Right kidney (tissue), 1 donor: ENCODE measurements around the gene ERN2.
"Not testable (repeated sequence)": the region's sequence is repeated elsewhere in the genome, so short reads cannot be mapped to it uniquely, and the experiment has no call there.

Source experiments
- DNase-seq: peaks from one replicate; pipeline ENCODE4 v3.0.0-alpha.2; 2016

Gene ERN2

DNA sequence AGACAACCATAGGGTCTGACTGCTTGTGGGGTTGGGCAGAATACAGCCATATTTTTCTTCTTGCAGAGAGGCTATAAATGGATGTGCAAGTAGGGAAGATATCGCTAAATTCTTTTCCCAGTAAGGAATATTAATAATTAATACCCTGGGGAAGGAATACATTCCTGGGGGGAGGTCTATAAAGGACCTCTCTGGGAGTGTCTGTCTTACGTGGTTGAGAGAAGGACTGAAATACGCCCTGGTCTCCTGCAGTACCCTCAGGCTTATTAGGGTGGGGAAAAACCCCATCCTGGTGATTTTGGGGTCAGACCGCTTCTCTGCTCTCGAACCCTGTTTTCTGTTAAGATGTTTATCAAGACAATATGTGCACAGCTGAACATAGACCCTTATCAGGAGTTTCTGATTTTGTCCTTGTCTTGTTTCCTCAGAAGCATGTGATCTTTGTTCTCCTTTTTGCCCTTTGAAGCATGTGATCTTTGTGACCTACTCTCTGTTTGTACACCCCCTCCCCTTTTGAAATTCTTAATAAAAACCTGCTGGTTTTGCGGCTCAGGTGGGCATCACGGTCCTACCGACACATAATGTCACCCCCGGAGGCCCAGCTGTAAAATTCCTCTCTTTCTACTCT, 9.7 kb upstream of the ERN2 start:
- not testable (repeated sequence) for DNase-seq

DNA sequence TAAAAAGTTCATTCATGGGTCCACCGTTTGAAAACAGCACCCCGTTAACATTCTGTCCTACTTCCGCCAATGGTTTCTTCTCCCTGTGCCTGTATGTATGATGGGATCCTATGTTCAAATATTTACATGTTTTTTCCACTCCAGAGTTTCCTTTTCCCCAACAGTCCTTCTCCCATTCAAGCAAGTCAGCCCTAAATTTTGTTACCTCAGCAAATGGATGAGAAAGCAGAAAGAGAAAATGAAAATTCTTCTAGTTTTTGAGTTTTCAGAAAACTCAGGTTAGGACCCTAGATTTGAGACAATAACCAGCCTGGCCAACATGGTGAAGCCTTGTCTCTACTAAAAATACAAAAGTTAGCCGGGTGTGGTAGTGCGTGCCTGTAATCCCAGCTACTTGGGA, 3.5 kb upstream of the ERN2 start:
- no peak for DNase-seq

DNA sequence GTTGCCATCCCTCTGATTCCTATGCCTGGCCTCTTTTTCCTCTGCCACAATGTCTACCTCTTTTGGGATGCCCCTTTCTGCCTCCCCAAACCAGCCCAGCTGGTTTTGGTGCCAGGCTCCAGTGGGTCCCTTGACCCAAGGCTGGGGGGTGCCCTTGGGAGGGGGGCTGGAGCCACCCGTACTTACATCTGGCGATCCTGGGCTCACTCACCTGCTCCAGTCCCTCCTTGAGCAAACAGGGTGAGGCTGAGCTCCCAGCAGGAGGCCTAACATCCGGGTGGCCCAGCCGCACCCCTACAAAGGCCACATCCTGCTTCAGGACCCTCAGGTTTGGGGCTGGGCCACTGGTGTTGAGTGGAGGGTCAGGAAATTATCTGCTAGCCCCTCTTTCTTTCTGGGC, 1.2 kb downstream of the ERN2 start:
- no peak for DNase-seq

DNA sequence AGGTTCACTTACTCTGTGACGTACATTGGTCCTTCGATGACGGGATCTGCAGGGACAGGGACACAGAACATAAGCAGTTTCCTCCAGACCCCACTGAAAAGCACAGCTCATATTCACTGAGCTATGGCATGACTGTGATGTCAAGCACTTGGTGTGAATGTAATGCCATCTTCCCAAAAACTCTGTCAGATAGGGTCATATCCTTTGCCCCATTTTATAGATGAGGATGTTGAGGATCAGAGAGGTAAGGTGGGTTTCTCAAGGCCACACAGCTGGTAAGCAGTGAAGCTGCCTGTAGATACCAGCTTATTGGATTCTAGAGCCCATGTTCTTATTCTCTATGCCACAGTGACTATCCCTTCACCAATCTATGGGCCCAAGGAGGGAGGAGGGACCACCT, 2.5 kb downstream of the ERN2 start:
- no peak for DNase-seq

DNA sequence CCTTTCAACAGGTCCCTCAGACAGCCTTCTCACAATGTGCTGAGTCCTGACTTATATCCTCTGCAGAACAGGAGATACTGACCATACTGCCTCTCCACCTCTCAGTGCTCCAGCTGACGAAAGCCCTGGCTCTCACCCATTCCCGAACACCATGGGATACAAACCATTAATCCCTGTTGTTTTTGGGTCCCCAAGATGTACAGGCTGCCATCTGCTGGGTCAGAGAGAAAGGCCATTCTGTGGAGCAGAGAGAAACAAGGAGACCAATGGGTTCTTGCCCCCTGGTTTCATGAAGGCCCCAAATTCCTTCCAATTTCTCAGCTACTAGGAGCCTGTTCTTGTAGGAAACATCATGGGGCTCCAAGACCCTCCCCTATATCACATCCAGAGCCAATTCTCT, 3.0 kb downstream of the ERN2 start:
- no peak for DNase-seq

DNA sequence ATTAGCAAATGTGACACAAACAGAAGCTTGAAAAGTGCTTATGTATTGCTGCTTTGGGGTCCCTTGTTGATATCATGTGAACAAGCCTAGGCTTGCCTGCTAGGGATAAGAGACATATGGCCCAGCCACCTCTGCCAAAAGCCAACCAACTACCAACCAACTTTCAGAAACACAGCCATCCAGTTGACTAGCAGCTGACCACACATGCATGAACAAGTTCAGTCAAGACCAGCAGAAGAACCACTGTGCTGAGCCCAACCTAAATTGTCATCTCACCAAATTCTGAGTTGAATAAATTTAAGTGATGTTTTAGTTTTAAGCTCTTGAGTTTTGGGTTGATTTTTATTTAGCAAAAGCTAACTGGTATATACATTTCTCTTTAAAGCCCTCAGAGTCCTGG, 3.5 kb downstream of the ERN2 start:
- no peak for DNase-seq

DNA sequence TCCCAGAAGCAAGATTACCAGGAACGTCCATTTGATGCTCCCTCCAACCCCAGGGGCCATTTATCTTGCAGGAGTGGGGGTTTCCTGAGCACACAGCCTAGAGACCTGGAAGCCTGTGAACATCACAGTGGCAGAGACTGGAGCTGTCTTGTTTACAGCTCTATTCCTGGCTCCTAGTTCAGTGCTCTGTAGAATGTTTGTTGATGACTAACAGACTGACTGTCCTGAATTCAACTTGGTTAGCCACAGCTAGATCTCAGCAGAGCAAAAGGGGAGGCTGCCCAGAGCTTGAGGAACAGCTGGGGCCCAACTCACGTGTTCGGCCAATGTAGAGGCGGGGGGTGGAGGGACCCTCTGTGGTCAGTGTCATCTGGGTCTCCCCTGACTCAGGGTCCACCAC, 6.6 kb downstream of the ERN2 start:
- no peak for DNase-seq

DNA sequence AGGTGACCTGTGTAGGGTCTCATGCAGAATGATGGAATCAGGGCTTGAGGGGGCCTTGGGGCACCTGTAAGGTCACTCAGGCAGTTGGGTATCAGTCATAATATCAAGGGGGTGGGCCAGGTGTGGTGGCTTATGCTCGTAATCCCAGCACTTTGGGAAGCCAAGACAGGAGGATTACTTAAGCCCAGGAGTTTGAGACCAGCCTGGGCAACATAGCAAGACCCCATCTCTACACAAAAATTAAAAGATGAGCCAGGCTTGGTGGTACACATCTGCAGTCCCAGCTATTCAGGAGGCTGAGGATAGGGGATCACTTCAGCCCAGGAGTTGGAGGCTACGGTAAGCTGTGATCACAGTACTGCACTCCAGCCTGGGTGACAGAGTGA, 7.5 kb downstream of the ERN2 start:
- DNase-seq: no peak

DNA sequence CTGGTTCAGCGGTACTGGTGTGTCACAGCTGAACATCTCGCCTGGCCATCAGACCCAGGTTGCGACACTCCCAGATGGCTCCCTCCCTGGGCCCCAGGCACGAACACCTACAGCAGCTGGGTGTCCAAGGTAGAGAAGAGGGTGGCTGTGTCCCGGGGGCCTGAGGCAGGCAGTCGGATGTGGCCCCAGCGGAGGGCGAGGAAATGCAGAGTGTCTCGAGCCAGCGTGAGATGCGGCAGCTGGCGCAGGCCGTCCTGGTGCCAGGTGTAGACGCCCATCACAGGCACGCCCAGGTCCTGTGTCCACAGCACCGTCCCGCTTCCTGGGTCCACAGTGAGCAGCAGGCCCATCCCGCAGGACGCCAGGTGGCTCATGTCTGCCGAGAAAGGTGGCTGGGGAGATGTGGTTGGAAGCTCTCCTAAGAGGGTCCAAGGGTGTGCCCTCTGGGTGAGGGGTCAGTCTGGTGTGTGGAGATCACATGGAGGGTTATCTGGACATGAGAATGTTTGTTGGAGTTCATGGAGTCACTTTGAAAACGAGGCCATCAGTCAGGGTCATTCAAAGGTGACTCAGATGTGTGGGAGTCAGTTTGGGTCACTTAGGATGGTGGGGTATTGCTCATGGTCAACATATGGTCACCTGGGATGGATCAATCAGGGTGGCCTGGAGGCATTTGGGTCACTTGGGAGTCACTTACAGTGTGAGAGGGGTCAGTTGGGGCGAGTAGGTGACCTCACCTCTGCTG, 8.1 kb downstream of the ERN2 start:
- no peak for DNase-seq

DNA sequence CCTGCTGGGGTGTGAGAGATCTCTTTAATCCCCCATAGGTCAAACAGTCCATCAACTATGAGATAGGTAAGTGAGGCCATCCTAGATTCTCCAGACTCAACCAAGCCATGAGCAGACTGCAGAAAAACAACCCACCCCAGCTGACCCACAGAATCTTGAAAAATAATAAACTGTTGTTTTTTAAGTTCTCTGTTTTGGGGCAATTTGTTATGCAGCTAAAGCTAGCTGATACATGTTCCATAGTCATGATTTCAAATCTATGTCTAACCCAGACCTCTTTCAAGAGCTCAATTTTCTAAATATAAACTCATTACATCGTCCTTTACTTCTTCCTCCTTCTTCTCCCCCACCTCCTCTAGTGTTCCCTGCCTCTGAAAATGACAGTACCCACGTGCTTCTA, 10.1 kb downstream of the ERN2 start:
- no peak for DNase-seq

DNA sequence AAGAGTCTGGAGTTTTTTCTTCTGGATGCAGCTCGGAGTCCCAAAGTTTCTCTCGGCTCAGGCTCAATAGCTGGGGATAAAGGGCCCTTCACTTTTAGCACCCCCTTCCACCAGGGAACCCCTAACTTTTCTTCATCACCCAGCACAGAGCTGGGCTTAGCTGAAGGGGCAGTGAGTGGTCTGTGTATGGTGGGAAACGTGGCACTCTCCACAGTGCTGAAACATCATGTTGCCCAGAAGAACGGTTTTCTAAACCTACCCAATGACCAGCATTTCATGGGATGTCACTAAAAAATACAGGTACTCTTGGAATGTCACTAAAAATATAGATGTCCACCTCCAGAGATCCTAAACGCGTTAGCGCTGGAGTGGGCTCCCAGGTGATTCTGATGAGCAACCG, 12.0 kb downstream of the ERN2 start:
- DNase-seq: no peak

DNA sequence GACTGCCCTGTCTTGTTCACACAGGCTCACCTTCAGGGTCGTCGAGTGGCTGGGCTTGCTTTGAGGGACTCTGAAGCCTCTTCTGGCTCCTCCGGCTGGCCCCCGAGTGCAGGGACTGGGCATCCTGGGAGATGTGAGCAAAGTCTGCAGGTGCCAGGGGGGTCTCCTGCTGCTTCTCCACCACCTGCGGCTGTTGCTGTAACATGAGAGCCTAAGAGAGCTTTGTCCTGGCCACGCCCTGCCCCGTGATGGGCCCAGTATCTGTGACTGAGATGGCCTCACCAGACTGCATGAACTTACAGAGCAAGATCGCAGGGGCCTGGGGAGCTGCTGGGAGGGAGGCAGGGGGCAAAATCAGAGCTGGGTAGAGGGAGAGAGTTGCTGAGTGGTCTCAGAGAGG, 12.5 kb downstream of the ERN2 start:
- no peak for DNase-seq

DNA sequence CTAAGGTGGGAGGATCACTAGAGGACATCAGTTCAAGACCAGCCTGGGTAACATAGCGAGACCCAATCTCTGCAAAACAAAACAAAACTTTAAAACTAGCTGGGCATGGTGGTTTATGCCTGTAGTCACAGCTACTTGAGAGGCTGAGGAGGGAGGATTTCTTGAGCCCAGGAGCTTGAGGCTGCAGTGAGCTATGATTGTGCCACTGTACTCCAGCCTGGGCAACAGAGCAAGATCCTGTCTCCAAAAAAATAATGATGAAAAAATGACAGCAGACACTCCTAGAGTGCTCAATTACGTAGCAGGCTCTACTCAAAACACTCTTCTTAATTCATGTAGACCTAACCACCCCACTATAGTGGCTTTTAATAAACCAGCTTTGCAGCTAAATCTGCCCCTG, 12.9 kb downstream of the ERN2 start:
- DNase-seq: no peak

DNA sequence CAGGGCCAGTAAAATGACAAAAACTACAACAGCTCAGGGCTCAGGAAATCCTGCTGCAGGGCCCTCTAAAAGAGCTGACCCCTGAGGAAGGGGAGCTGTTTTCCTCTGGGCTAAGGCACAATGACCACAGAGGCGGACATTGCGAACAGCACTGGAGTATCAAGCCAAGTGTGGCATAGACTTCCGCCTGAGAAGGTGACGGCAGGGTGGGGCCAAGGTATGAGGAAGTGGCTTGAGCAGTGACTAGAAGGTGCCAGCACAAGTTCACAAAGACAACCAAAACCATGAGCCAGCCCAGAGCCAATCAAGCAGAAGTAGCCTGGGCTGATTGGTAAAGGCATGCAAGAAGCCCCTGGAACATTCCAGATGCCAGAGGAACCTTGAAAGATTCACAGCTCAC, 13.9 kb downstream of the ERN2 start:
- DNase-seq: no peak

DNA sequence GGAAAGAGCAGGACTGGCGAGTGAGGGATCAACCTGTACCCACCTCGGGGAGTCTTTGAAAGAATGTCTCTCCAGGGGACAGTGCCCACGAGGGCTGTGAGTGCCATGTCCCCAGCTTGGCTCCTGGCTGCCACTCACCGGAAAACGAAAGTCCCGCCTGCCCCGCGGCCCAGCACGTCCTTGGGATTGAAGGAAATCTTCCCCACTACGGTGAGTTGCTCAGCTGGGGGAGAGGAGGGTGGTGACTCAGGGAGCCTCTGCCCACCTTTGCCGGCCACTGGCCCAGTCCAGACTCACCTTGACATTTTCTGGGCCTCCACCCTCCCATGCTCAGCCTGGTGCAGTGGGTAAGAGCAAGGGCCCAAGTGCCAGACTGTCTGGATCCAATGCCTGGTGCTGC, 17.3 kb downstream of the ERN2 start:
- DNase-seq: no peak

DNA sequence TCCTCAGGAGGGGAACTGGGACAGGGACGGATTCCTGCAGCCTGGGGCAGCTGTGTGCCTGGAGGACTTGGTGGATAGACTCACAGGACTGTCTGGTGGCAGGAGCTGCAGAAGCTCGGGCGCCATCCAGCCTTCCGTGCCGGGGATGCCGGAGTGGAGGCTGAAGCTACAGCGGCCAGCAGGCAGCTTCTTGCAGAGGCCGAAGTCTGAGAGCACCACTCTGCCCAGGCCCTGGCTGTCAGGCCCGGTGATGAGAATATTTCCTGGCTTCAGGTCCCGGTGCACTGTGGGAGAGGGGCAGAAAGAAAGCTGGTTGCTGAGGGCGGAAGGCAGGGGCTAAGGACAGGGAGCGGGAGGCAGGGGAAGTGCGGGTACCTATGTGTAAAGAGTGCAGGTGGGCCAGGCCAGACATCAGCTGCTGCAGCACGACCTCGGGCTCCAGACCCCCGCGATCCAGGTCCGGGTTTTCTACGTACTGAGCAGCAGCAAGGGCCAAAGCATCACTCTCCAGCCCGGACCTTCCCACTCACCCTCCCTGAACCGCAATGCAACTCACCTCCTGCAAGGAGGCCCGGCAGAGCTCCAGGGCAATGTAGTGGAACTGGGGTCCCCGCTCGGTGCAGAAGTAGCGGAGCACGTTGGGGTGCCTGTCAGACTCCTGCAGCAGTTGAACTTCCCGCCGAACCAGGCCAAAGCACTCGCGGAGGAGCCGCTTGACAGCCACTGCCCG, 18.2 kb downstream of the ERN2 start:
- DNase-seq: peak; percentile 68

DNA sequence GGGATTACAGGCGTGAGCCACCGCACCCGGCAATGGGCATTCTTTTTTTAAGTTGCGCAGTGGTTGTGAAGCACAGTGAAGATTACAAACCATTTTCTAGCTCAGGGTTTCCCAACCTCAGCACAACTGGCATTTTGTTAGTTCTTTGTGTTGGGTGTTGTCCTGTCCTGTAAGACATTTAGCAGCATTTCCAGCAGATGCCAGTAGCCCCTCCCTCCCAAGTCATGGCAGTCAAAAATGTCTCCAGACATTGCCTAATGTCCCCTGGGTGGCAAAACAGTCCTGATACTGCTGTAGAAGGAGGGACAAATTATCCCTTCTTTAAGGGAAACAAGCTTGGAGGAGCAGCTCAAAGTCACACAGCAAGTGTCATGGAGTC, 18.8 kb downstream of the ERN2 start:
- no peak for DNase-seq

DNA sequence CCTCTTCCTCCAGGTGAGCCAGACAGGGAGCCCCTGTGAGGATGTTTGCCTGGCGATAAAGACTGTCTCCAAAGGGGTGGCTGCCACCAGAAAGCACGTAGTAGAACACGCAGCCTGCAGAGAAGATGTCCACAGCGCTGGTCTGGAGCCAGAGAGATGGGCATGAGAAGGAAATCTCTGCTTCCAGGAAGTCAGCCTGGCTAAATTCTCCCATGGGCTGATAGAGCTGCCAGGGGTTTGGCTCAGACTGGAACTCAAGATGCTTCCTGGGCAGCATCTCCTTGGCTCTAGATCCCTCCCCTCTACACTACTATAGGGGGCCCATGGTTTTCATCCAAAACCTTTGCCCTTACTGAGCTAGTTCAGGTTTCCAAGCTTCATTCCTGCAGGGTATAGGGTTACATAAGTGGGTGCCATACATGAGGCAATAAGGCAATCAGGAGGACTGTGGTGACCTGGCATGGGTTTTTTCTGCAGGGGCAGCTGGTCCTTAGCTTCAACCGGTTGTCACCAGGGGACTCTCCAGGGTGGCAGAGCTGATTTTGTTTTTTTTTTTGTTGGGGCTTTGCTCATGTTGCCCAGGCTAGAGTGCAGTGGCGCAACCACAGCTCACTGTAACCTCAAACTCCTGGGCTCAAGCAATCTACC, 20.7 kb downstream of the ERN2 start:
- DNase-seq: no peak

DNA sequence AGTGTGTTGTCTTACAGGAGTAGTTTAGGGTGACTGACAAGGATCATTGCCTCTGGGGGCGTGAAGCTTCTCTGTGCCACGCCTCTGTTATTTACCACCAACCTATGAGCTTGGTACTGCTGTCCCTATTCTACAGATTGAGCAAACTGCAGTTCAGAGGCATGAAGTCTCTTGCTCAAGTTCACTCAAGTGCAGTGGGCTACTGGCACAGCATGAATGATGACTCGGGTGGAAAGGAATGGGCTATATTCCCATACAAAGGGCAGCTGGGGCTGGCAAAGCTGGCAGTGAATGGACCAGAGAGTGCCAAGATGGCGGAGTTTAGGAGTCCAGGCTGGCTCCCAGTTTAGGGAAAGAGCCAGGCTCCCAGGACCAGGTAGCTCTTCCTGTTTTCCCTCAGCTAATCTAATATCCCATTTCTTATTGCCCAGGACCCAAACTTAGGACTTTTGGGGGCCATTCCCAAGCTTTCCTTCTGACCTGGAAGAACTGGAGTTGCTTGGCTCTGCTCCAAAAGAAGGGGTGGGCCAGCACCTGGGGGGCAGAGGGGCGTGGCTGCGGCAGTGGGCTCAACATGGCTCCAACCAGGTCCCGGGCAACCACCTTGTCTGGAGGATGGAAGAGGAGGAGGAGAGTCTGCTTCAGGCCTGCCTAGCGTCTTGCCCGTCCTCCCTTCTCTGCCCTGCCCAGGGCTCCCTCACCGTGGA, 21.4 kb downstream of the ERN2 start:
- no peak for DNase-seq

DNA sequence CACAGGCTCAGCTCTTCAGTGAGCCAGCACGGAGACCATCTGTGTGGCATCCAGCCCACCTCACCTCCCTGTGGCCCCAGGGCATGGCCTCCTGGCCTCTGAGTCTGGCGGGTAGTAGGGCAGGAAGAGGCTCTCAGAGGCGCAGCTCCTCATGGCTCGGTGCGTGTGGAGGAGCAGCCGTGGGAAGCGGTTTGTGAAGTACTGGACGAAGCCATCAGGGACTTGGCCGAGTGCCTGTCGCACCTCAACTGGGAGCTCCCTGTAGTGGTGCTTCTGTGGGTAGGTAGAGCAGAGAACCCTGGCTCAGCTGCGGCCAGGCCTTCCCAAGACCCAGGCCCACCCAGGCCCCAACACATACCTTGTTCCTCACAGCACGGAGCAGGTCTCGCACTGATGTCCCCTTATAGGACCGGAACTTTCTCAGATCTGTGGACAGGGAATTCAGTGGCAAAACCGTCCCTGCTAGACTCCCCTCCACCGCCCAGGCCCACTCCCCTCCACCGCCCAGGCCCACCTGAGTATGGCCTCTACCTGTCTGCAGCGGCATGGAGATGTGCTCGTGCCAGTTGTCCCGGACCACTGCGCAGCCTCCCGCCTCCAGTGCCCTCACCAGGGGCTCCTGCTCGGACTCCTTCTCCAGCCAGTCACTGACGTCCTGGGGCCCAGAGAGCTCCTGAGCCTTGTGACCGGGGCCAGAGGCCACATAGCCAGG, 22.1 kb downstream of the ERN2 start:
- DNase-seq: no peak

DNA sequence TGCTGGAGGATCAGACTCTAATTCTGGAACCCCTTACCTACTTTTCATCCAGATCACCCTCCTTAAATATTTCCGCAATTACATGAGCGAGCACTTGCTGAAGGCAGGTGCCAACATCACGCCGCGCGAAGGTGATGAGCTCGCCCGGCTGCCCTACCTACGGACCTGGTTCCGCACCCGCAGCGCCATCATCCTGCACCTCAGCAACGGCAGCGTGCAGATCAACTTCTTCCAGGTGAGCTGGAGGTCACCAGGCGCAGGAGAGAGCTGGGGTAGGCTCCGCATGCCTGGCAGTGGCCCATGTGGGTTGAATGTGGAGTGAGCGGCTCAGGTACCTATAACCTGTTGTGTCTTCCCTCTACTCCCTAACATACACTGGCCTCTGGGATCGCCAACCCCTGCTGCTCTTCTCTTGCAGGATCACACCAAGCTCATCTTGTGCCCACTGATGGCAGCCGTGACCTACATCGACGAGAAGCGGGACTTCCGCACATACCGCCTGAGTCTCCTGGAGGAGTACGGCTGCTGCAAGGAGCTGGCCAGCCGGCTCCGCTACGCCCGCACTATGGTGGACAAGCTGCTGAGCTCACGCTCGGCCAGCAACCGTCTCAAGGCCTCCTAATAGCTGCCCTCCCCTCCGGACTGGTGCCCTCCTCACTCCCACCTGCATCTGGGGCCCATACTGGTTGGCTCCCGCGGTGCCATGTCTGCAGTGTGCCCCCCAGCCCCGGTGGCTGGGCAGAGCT, 23.4 kb downstream of the ERN2 start:
- no peak for DNase-seq
